ENCODE results near the gene ATP6V0E1. TPM values are rescaled to one million over a fixed set of nuclear protein-coding genes. Genes with fewer than 3 reads are reported as not detected.

Gene ATP6V0E1
- total RNA-seq, 4 donors from 2014 or later, result 94.0 to 163 (median 124) TPM

GRCh38 chr5:173056783-173057061 lies 73.2 kb downstream of the ATP6V0E1 start:
- peak overlapping the region; percentile 95 to 100 (median 98) for H3K27ac ChIP-seq
- WGBS, 2 donors (ENCODE audit: low coverage in 1 of 2), result no CpG with 5 or more reads among the region's 27 CpGs
- no peak for TF ChIP-seq EP300 (IDR thresholded peaks at IDR 0.05)
- TF ChIP-seq POLR2A (IDR thresholded peaks at IDR 0.05), result no peak
- TF ChIP-seq CTCF (IDR thresholded peaks at IDR 0.05), result no peak
- no peak for TF ChIP-seq POLR2AphosphoS5 (IDR thresholded peaks at IDR 0.05)
- no peaks in the 10 kb centered on the region for H3K9me3 ChIP-seq
- H3K4me1 ChIP-seq, result peaks cover 0 to 51% (median 17%) of the 10 kb centered on the region in 3 donors
- peak overlapping the region; percentile 73 to 95 for H3K4me3 ChIP-seq
- no peaks in the 10 kb centered on the region for H3K36me3 ChIP-seq
- peak; percentile 76 for ATAC-seq
- no peaks in the 10 kb centered on the region for H3K27me3 ChIP-seq

- ATAC-seq, result peak; percentile 96
- TF ChIP-seq POLR2AphosphoS5 (IDR thresholded peaks at IDR 0.05) (no peak), CTCF (IDR thresholded peaks at IDR 0.05) (peak in 3 of 4 experiments; percentile 24 to 54 (median 49))
- Histone ChIP-seq H3K4me3 (peak overlapping the region; percentile 73 to 95), H3K27ac (peak overlapping the region; percentile 95 to 100 (median 98)), H3K27me3 (no peaks in the 10 kb centered on the region), H3K4me1 (peaks cover 0 to 56% (median 17%) of the 10 kb centered on the region in 3 donors), H3K9me3 (no peaks in the 10 kb centered on the region), H3K36me3 (no peaks in the 10 kb centered on the region)
- WGBS, 2 donors (ENCODE audit: low coverage in 1 of 2), result 1% methylated on average over 16 to 21 of the region's 38 CpGs
Measured at GRCh38 chr5:173057062-173057924, 73.7 kb downstream of the ATP6V0E1 start.

- peaks cover 0 to 90% (median 17%) of the 10 kb centered on the region in 3 donors for H3K4me1 ChIP-seq
- no peaks in the 10 kb centered on the region for H3K36me3 ChIP-seq
- no peak for ATAC-seq
- 66 to 75% methylated on average over 2 to 4 of the region's 4 CpGs for WGBS, 2 donors (ENCODE audit: low coverage in 1 of 2)
- no peak overlapping the region for H3K4me3 ChIP-seq
- H3K27ac ChIP-seq, result no peak overlapping the region
- no peaks in the 10 kb centered on the region for H3K27me3 ChIP-seq
- H3K9me3 ChIP-seq, result no peaks in the 10 kb centered on the region
- TF ChIP-seq POLR2AphosphoS5 (IDR thresholded peaks at IDR 0.05) (no peak), EP300 (IDR thresholded peaks at IDR 0.05) (no peak), CTCF (IDR thresholded peaks at IDR 0.05) (no peak), POLR2A (IDR thresholded peaks at IDR 0.05) (no peak)
Measured at GRCh38 chr5:173062141-173062540, 78.6 kb downstream of the ATP6V0E1 start.

- Histone ChIP-seq H3K27me3 (no peaks in the 10 kb centered on the region), H3K4me3 (no peak overlapping the region), H3K36me3 (no peaks in the 10 kb centered on the region), H3K9me3 (no peaks in the 10 kb centered on the region), H3K4me1 (peaks cover 0 to 83% (median 0%) of the 10 kb centered on the region in 3 donors), H3K27ac (no peak overlapping the region)
- TF ChIP-seq POLR2AphosphoS5 (IDR thresholded peaks at IDR 0.05) (no peak), POLR2A (IDR thresholded peaks at IDR 0.05) (no peak), CTCF (IDR thresholded peaks at IDR 0.05) (no peak), EP300 (IDR thresholded peaks at IDR 0.05) (no peak)
- ATAC-seq, result no peak
Measured at GRCh38 chr5:173065155-173065554, 81.6 kb downstream of the ATP6V0E1 start.

GRCh38 chr5:173069671-173070070 lies 86.1 kb downstream of the ATP6V0E1 start:
- TF ChIP-seq POLR2AphosphoS5 (IDR thresholded peaks at IDR 0.05), result no peak
- TF ChIP-seq EP300 (IDR thresholded peaks at IDR 0.05), result no peak
- no peak for TF ChIP-seq POLR2A (IDR thresholded peaks at IDR 0.05)
- no peak for TF ChIP-seq CTCF (IDR thresholded peaks at IDR 0.05)
- no peak overlapping the region for H3K4me3 ChIP-seq
- no peak for ATAC-seq
- no peak overlapping the region for H3K27ac ChIP-seq
- WGBS, 2 donors (ENCODE audit: low coverage in 1 of 2), result 78 to 86% methylated on average over 7 of the region's 7 CpGs
- no peaks in the 10 kb centered on the region for H3K36me3 ChIP-seq
- H3K4me1 ChIP-seq, result peaks cover 0 to 84% (median 0%) of the 10 kb centered on the region in 3 donors
- H3K27me3 ChIP-seq, result no peaks in the 10 kb centered on the region
- no peaks in the 10 kb centered on the region for H3K9me3 ChIP-seq

Measured in gastroesophageal sphincter (tissue), 4 donors.